Lower leg skin (tissue), 4 donors: ENCODE measurements around the gene DGCR8. TPM values are rescaled to one million over a fixed set of nuclear protein-coding genes. Genes with fewer than 3 reads are reported as not detected.

Experiments used
- DNase-seq, 2 donors: peaks; one replicate each; pipeline ENCODE4 v3.0.0-alpha.2; 2019; ENCODE audit warnings: low spot score in 2 of 2
- H3K4me3 ChIP-seq: fragments of 200-600 bp; sonication (generic); 2 replicates; pipeline ENCODE4 v1.5.1; 2017; ENCODE audit warnings: mild to moderate bottlenecking, low read depth; ENCODE audit not compliant: poor library complexity, severe bottlenecking
- POLR2A ChIP-seq, 2 donors: fragments of 450-650 bp; IDR thresholded peaks; one replicate each; pipeline ENCODE4 v1.6.1; 2016 to 2017; ENCODE audit warnings: antibody characterized with exemption in 2 of 2, mild to moderate bottlenecking in 1 of 2, moderate library complexity in 1 of 2
- WGBS, 2 donors: methylation state at CpG; one replicate each; pipeline ENCODE4 v1.1.5; 2018; 5-methylcytosine and 5-hydroxymethylcytosine counted together
- intact Hi-C: fragments of 100-400 bp; cut with DNase I; formaldehyde crosslinking; loops from one replicate; pipeline ENCODE4 v1.15.0; 2023; ENCODE audit warnings: low total_unique reads
- total RNA-seq, 4 donors: library from RNA; depleted of rRNA; stranded (reverse); fragments of >200 nt; gene quantifications; one replicate each; pipeline ENCODE4 v1.1.0, GENCODE V29; 2016
- TF ChIP-seq, protein P1 (sequence below), 3 donors: fragments of 450-650 bp; IDR thresholded peaks; one replicate each; pipeline ENCODE4 v1.5.1; 2016; ENCODE audit warnings: antibody characterized with exemption in 3 of 3, mild to moderate bottlenecking in 3 of 3, moderate library complexity in 2 of 3

Gene DGCR8
- total RNA-seq, 4 donors from 2014 or later: 14.8 to 28.2 (median 21.8) TPM

- no peak overlapping the region for H3K4me3 ChIP-seq
- 80 to 86% methylated on average over 13 to 16 of the region's 16 CpGs for WGBS, 2 donors
- intact Hi-C loops: loop anchor here (10.0 kb wide), 1 partner anchor 59 kb away; no protein-coding TSS in a partner anchor
- no peak for TF ChIP-seq POLR2A (IDR thresholded peaks at IDR 0.05)
- TF ChIP-seq, protein P1, sequence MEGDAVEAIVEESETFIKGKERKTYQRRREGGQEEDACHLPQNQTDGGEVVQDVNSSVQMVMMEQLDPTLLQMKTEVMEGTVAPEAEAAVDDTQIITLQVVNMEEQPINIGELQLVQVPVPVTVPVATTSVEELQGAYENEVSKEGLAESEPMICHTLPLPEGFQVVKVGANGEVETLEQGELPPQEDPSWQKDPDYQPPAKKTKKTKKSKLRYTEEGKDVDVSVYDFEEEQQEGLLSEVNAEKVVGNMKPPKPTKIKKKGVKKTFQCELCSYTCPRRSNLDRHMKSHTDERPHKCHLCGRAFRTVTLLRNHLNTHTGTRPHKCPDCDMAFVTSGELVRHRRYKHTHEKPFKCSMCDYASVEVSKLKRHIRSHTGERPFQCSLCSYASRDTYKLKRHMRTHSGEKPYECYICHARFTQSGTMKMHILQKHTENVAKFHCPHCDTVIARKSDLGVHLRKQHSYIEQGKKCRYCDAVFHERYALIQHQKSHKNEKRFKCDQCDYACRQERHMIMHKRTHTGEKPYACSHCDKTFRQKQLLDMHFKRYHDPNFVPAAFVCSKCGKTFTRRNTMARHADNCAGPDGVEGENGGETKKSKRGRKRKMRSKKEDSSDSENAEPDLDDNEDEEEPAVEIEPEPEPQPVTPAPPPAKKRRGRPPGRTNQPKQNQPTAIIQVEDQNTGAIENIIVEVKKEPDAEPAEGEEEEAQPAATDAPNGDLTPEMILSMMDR (IDR thresholded peaks at IDR 0.05): no peak
- no peak for DNase-seq
Measured at GRCh38 chr22:20035375-20036083, 44.5 kb upstream of the DGCR8 start.

GRCh38 chr22:20036084-20036482 lies 44.0 kb upstream of the DGCR8 start:
- WGBS, 2 donors: 94 to 96% methylated on average over 10 of the region's 10 CpGs
- intact Hi-C loops: loop anchor here (10.0 kb wide), 1 partner anchor 59 kb away; no protein-coding TSS in a partner anchor
- no peak for TF ChIP-seq POLR2A (IDR thresholded peaks at IDR 0.05)
- TF ChIP-seq, protein P1 (IDR thresholded peaks at IDR 0.05): no peak
- no peak overlapping the region for H3K4me3 ChIP-seq
- no peak for DNase-seq

GRCh38 chr22:20036535-20037392 lies 43.3 kb upstream of the DGCR8 start:
- intact Hi-C loops: loop anchor here (10.0 kb wide), 1 partner anchor 58 kb away; no protein-coding TSS in a partner anchor
- no peak overlapping the region for H3K4me3 ChIP-seq
- TF ChIP-seq POLR2A (IDR thresholded peaks at IDR 0.05): no peak
- TF ChIP-seq, protein P1 (IDR thresholded peaks at IDR 0.05): no peak
- 94 to 95% methylated on average over 25 of the region's 25 CpGs for WGBS, 2 donors
- no peak for DNase-seq

GRCh38 chr22:20037419-20037818 lies 42.6 kb upstream of the DGCR8 start:
- TF ChIP-seq, protein P1 (IDR thresholded peaks at IDR 0.05): no peak
- TF ChIP-seq POLR2A (IDR thresholded peaks at IDR 0.05): no peak
- intact Hi-C loops: loop anchor here (10.0 kb wide), 1 partner anchor 57 kb away; no protein-coding TSS in a partner anchor
- WGBS, 2 donors: 86 to 95% methylated on average over 3 of the region's 3 CpGs
- H3K4me3 ChIP-seq: no peak overlapping the region
- DNase-seq: no peak

DNA sequence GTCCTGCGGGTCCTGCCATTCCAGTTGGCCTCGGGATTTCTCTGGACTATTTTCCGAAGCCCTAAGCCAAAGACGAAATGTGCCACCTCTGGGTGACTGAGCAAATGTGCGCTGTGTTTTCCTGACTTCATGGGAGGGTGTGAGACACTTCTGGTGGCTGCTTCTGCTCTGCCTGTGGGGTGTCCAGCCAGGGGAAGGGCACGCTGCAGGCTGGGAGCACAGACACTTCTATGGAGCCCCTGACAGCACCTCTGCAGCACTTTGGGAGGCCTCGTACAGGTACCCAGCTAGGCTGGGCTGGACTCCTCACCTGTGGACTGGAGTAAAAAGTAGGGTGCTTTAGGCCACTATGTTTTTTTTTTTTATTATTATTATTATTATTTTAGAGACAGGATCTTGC lies 41.5 kb upstream of the DGCR8 start:
- no peak overlapping the region for H3K4me3 ChIP-seq
- DNase-seq: no peak
- intact Hi-C loops: loop anchor here (10.0 kb wide), 1 partner anchor 56 kb away; no protein-coding TSS in a partner anchor
- TF ChIP-seq POLR2A (IDR thresholded peaks at IDR 0.05): no peak
- TF ChIP-seq, protein P1 (IDR thresholded peaks at IDR 0.05): no peak
- 86 to 90% methylated on average over 7 of the region's 7 CpGs for WGBS, 2 donors
